HG03039 (cell line): ENCODE measurements around the gene FARP1.

ENCODE experiments used
- ATAC-seq: cut with Tn5 transposase; IDR thresholded peaks from one replicate; pipeline ENCODE4 v1.9.1; 2021; ENCODE audit warnings: mild to moderate bottlenecking, moderate library complexity; ENCODE audit not compliant: unreplicated experiment

The FARP1 gene

DNA sequence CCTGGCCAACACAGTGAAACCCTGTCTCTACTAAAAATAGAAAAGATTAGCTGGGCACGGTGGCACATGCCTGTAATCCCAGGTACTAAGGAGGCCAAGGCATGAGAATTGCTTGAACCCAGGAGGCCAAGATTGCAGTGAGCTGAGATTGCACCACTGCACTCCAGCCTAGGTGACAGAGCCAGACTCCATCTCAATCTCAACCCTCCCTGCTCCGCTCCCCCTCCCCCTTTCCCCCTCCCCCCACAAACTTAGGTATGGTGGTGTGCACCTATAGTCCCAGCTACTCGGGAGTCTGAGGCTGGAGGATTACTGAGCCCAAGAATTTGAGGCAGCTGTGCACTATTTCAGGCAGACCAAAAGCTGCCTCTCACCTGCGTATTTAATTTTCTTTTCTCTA is 55.8 kb downstream of the FARP1 start:
- ATAC-seq, result no peak

DNA sequence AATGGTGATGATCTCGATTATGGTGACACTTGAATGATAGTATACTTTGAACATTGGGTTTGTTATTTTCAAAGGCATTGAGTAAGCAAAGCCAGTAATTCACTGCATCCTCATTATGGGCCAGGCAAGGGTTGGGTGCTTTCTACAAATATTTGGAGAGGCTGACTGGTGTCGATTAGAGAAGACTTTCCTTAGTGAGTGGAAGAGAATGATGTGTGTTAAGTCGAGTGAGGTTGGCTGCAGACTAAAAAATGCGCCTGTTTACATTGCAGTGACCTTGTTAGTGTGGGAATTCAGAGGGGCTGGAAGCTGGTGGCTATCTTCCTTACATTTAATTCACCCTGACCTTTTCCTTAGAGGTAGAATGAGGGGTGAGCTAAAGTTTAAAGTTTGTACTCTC is 56.6 kb downstream of the FARP1 start:
- no peak for ATAC-seq

DNA sequence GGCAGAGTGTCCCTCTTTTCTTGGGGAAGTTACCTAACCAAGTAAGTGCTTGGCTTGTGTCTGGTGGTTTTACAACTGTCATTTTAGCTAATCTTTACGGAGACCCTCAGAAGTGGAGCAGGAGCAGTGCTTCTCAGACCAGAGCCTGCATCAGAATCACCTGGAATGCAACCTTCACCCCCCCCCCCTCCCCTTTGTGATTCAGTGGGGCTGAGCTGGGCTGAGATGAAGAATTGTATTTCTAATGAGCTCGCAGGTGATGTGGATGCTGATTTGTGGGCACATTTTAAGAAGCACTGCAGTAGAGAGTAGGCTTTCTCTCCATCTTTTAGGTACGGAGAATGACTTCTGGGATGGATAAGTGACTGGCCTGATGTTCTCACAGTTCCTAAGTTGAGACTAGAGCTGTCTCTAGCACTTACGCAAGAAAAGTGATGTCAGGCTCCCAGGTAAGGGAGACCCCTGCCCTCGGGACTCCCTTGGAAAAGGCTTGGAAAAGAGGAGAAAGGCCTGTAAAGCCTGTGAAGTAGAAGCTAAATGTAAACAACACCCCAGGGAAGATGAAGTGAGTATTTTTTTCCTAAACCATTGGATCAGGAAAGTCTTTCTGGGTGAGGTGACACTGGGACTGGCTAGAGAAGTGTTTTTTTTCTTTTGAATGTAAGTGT is 57.5 kb downstream of the FARP1 start:
- ATAC-seq, result no peak

DNA sequence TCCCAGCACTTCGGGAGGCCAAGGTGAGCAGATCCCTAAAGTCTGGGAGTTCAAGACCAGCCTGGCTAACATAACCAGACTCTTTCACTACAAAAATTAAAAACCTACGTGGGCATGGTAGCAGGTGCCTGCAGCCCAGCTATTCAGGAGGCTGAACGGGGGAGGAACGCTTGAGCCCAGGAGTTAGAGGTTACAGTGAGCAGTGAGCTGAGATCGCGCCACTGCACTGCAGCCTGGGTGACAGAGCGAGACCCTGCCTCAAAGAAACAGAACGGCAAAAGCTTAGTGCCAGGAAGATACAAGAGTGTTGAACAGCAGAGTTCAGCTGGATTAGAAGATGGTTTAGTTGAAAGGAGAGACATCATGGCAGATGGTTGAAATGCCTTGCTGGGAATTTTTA is 58.3 kb downstream of the FARP1 start:
- no peak for ATAC-seq

DNA sequence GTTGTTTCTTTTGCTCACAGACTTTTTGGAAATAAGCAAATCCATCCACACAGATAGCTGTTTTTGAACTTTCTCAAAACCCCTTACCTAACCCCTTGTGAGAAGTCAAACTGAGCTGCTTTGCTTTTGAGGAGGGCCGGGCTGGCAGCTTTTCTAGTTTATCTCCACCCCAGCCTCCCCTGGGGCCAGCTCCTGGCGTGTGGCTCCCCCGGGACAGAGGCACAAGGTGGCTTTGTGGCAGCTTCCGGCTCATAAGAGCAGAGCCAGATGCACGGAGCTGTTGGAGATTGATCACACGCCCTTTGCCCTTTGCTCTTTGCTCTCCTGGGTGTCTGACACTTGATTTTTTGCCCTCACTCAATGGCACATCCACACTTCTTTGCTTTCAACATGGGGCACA is 59.1 kb downstream of the FARP1 start:
- no peak for ATAC-seq

DNA sequence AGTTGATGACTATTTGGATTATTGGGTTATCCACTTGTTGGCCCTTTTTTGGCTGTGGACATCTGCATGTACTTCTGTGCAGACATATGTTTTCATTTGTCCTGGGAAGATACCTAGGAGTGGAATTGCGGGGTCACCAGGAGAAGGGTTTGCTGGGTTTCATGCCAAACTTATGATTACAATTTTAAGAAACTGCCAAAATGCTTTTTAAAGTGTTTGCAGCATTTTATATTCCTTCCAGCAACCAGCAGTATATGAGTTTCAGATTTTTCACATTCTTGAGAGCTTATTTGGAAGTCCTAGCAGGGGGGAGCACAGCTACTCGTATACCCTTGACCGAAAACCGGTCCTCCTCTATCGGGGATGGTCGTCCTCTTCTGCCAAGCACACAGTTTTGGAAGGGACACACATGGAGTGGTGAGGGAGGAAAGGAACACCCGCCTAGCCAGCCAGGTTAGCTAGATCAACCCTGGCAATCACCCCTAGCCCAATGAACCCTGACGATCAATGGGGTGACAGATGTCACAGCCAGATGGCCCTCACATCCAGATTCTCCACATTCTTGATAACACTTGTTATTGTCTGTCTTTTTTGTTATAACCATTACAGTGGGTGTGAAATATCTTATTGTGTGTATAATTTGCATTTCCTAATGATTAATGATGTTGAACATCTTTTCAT is 60.9 kb downstream of the FARP1 start:
- no peak for ATAC-seq

DNA sequence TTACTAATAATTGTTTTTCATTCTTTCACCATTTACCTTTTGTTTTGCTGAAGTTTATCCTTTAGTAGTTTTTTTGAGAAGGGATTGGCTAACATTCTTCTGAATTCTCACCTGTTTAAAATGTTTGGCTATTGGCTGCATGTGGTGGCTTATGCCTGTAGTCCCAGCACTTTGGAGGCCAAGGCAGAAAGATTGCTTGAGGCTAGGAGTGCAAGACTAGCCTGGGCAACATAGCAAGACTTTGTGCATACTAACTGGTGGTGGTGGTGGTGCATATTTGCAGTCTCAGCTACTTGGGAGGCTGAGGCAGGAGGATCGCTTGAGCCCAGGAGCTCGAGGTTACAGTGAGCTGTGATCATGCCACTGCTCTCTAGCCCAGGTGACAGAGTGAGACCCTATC is 61.7 kb downstream of the FARP1 start:
- no peak for ATAC-seq

DNA sequence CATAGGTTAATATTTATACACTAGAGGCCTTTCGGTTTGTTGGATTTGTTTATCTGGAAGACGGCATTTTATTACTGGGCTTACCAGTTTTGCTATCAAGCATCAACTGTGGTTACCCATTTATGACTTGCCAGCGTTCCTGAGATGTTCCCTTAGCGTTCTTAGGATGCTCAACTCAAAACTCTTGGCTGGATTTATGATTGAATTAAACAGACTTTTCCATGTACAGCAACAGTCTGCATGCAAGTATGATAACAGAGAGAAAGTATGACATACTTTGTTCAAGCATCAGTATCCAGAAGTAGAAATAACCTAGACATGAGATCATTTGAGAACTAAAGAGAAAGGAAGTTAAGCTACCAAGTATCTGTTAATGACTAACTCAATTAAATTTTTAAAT is 64.1 kb downstream of the FARP1 start:
- no peak for ATAC-seq

DNA sequence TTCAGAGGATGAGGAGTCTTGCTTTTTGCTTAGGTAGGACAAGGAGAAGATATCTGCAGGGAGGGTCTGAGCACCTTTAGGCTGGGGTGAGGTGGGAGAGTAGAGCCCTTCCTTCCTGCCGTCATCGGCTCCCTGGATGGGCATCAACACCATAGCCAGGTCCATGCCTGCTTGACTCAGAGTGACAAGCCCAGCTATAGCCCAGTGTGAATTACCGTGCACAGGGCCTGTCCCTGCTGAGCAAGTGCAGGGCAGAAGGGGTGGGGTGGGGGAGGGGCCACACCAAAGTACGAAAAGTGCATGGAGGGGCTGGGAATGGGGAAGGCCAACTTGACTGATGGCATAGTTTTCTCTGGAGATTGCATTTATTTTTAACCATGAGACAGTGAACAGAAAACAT is 64.5 kb downstream of the FARP1 start:
- ATAC-seq, result no peak

DNA sequence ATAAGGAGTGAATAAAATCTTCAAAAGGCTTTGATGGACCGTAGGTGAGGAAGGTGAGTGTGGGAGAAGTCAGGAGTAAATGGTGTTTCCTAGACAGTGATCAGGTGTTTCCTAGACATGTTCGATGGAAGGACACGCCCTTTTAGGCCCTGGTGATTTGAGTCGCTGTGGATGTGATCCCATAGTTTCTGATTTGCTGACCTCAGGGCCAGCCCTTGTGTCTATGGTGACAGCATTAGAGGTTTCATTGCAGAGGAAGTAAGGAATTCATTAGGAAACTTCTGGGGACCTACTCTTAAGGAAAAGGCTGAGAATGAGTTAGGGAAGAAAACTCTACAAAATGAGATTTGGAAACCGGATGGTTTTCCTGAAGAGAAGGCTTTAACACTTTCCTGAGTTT is 65.7 kb downstream of the FARP1 start:
- ATAC-seq, result no peak

DNA sequence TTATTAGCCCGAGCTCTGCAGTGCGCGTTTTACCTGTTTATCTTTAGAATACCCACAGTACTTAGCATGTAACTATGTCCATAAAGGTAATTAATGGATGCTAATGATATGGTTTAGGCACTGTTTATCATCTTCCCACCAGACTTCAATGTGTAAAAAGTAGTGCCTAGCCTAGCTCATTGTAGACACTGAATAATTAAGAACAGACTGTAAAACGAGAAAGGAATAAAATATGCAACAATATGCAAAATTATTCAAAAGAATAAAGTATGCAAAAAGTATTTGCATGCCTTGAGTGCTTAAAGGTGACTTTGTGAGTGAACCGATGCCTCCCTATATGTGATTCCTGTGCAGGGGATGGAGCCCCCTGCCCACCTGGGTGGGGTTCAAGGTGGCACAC is 69.9 kb downstream of the FARP1 start:
- ATAC-seq, result no peak

DNA sequence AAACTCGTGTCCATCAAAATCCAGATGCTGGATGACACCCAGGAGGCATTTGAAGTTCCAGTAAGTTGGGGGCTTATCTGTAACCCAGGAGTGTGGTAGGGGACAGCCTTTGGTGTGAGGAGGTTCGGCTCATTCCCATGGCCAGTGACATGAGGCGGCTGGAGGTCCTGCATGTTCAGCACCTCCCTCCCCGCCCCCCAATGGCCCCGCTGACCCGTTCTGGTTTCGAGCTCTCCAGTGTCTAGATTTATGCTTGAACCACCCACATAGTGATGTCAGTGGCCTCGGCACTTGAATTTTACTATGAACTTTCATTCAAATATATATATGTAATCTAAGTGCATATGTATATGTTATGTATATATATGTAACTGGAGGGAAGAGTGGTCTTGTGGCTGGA is 70.5 kb downstream of the FARP1 start:
- no peak for ATAC-seq

DNA sequence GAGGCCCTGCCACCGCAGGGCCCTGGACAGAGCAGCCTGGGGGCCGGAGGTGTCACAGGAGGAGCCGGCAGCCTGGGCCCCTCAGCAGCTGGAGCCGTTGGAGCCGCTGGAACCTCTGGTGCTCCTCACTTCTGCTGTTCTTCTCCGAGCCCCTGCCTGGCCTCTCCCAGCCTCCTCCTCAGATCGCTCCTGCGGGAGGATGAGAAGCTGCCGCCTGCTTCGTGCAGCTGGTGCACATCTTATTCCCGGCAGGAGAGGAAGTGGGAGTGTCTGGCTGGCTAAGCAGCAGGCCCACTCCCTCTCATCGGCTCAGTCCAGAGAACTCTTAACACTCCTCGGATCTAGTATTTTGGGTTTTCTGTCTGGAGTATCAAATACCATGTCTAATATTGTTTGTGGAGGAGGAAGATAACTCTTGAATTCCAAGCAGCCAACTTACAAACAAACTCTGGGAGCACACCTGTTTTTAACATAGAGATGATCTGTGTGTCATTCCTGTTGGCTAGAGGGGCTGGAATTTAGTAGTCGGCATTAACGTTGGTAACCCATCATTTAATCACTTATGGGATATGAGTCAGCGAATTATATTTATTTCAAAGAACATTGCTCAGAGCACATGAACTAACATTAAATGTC is 71.2 kb downstream of the FARP1 start:
- ATAC-seq, result no peak

DNA sequence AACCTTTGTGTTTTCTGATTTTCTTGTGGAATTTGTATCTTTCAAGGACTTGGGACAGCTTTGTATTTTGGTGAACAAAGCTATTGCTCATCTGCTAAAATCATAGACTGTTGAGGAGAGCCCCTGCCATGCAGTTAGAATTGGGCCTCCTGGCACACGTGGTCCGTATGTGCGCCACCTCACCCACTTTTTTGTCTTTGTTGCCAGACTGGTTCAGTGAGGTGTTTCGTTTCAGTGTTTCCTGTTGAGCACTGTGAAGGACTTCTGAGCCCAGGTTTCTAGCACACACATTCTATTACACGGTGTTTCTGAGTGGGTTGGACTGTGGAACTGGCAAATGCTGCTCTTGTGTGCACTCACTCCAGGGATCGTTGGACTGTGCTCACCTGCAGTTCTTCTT is 71.8 kb downstream of the FARP1 start:
- no peak for ATAC-seq

DNA sequence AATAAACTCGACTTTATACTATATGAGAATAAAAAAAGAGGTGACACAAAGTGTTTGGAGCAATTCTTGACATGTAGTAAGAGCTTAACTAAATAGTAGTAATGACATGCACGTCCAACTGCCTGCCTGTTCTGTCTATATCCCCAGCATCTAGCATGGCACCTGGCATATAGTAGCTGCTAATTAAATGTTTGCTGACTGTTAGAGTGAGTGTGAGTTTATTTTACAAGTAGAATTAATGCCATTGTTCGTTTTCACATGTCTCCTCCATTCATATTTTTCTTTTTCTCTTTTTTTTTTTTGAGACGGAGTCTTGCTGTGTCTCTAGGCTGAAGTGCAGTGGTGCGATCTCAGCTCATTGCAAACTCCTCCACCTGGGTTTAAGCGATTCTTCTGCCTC is 72.6 kb downstream of the FARP1 start:
- no peak for ATAC-seq

DNA sequence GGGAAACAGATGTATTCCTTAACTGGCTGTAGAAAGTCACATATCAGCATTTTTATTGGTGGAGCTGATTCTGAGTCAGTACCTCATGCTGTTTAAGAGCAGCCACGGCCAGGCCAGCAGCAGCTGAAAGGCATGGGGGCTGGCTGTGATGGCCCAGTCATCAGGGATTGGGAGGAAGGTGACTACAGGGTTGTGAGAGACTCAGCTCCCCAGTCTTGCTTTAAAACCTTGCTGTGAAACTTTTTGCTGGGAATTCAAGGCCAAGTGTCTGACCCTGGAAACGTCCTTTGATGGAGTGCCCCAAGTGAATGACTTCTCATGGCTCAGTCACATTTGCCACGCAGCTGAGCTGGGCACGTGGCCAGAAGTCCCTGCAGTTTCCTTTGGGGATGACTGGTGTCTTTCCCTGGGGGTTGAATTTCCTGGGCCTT is 73.3 kb downstream of the FARP1 start:
- no peak for ATAC-seq

DNA sequence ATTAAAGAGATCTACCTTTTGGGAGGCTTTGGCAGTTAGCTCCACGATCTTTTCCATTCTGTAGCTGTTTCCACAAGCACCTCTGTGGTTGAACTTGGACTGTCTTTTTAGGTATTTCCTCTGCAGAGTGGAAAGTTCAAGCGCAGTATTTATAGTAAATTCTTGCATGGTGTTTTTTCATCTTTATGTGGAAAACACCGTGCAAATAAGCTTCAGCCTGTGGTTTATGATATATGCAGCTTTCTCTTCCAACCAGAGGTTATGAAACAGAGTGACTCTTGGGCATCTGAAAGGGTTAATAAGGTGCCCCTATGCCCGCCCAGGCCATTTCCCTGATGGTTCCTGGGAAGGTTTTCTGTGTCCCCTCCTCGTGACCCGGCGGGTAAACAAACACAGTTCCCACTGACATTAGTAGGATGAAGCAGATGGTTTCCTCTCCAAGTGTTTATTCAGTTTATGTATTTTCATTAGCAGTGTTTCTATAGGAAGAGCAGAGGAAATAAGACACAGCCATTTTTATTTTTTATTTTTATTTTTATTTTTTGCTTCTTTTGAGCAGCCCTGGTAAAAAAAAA is 73.9 kb downstream of the FARP1 start:
- ATAC-seq, result no peak

DNA sequence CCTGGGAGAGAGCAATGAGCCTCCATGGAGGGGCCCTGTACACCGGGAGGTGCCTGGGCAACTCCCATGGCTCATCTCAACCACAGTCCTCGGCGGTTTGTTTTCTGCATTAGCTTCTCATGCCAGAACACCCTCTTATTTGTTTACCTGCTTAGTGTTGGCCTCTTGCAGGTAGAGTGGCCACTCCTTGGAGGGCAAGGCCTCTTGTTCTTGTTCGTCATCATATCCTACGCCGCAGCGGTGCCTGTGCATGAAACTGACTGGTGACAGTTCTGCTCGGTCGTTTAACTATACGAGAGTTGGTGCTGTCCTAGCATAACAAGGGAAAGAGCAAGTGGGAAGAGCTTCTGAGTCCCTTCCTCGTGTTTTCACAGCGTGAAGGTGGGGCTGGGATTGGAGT is 74.7 kb downstream of the FARP1 start:
- ATAC-seq, result no peak

DNA sequence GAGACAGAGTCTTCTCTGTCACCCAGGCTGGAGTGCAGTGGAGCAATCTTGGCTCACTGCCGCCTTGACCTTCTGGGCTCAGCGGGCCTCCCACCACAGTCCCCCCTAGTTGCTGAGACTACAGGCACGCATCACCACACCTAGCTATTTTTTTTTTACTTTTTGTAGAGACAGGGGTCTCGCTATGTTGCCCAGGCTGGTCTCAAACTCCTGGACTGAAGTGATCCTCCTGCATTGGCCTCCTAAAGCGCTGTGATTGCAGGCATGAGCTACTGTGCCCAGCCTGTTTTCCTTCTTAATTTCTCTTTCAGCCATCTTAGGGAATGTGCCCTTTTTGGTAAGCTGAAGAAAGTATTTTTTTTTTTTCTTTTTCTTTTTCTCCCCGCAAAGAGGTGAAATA is 76.8 kb downstream of the FARP1 start:
- no peak for ATAC-seq

DNA sequence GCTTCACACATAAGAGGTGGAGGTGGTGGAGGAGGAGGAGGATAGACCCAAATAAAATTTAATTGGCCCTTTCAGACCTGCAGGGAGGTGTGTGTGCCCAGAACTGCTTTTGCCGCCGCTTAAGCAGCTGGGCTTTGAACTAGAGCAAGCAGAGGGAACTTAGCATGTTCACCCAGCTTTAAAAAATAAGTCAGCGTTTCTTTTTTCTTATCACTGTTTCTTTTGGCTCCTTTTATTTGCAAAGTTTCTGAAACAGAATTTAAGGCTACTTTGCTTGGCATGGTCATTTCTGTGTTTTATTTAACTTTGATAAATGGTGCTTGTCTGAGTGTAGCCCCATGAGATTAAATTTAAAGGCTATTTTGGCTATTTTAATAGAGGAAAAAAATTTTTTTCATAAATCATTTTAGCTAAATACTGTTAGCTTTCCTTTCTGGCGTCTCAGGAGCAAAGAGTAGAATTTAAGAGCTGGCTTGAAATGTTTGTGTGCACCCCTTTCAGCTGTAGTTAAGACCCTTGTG is 77.4 kb downstream of the FARP1 start:
- ATAC-seq, result no peak

DNA sequence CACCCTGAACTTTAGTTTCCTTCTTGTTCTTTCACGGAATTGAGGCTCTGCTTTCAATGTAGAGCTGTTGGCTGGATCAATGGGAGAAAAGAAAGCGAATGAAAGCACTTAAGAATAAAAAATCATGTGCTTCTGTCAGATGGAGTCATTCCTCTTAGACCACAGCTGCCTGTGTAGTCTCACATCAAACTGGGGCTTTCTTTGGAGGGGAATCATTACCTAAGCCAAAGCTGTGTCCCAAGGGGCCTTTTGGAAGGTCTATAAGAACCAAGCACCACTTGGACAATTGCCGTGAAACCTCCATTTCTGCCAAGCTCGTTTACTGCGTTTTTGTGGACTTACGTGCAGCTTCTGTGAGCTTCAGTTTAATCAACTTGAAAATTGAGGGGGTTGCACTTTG is 78.3 kb downstream of the FARP1 start:
- ATAC-seq, result no peak

DNA sequence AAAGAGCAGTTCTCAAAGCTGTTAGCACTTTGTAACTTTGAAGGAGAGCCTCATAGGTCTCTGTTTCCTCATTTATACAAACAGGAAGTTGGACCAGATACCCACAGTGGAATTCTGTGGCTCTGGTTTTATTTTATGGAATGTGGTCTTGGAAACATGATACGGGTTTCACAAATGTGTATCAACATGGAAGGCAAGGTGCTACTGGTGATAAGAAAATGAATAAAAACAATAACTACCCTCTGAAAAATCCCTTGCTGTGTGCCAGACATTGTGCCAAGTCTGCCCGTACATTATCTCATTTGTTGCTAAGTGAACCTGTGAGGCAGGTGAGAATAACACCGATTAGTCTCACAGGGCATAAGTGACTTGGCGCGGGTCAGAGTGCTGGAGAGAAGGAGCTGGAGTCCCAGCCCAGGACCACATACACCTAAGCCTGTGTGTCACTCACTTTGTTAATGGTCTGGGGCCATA is 79.2 kb downstream of the FARP1 start:
- ATAC-seq, result no peak
